Psoas muscle (tissue), 8 donors: ENCODE results near the gene CCT7. TPM values are rescaled to one million over a fixed set of nuclear protein-coding genes. Genes with fewer than 3 reads are reported as not detected.
"Not testable (repeated sequence)": the region's sequence is repeated elsewhere in the genome, so short reads cannot be mapped to it uniquely, and the experiment has no call there.

Experiments used
- ATAC-seq, 4 donors: fragments of 200-7000 bp; cut with Tn5 transposase; one replicate each; pipeline ENCODE4 v1.9.1; 2020; ENCODE audit warnings: moderate library complexity in 3 of 4, mild to moderate bottlenecking in 2 of 4
- DNase-seq, 2 donors: peaks; one replicate each; pipeline ENCODE4 v3.0.0-alpha.2; 2020
- H3K27ac ChIP-seq: fragments of 200-600 bp; one replicate; pipeline ENCODE4 v1.8.0; 2022
- H3K27me3 ChIP-seq, 3 donors: fragments of 200-600 bp in 1 of 3; one replicate each; pipeline versions ENCODE4 v1.6.1 to v1.8.0; 2013 to 2022; ENCODE audit warnings: low read length in 2 of 3, mild to moderate bottlenecking in 2 of 3, moderate library complexity in 1 of 3; ENCODE audit not compliant: insufficient read depth in 3 of 3
- H3K36me3 ChIP-seq, 2 donors: fragments of 200-600 bp in 1 of 2; one replicate each; pipeline versions ENCODE4 v1.6.1 to v1.8.0; 2013 to 2022; ENCODE audit warnings: low read depth in 1 of 2, mild to moderate bottlenecking in 1 of 2, moderate library complexity in 1 of 2; ENCODE audit not compliant: insufficient read depth in 1 of 2
- H3K4me1 ChIP-seq: fragments of 200-600 bp; one replicate; pipeline ENCODE4 v1.8.0; 2022
- H3K4me3 ChIP-seq: fragments of 200-600 bp; one replicate; pipeline ENCODE4 v1.8.0; 2022; ENCODE audit warnings: mild to moderate bottlenecking
- H3K9me3 ChIP-seq: fragments of 200-600 bp; one replicate; pipeline ENCODE4 v1.8.0; 2022
- CTCF ChIP-seq: fragments of 200-600 bp; IDR thresholded peaks from one replicate; pipeline ENCODE4 v1.8.0; 2022; ENCODE audit warnings: antibody characterized with exemption
- WGBS, 3 donors: extraction: QIAGEN DNeasy Blood & Tissue Kit; methylation state at CpG; one replicate each; pipeline versions ENCODE4 v1.1.6 to v1.1.7; 2013; 5-methylcytosine and 5-hydroxymethylcytosine counted together
- intact Hi-C, 2 donors: fragments of 100-400 bp; cut with DNase I; formaldehyde crosslinking; loops; one replicate each; pipeline versions ENCODE4 v1.11.0 to v1.14.2; 2022
- long read RNA-seq, 2 donors: library from polyadenylated mRNA; unstranded; transcript quantifications; one replicate each; pipeline ENCODE4 v2.0.0, GENCODE V29; 2021
- polyA plus RNA-seq, 3 donors: library from polyadenylated mRNA; stranded (reverse); fragments of 200-250 nt; gene quantifications; one replicate each; pipeline ENCODE4 v1.2.3, GENCODE V29; 2013
- total RNA-seq, 4 donors: library from RNA; stranded (reverse); fragmentation: NEBNext Ultra II Directional in 2 of 4; extraction: Animal tissue kit (Norgen Biotek cat#: 25700) in 2 of 4; gene quantifications; one replicate each; pipeline versions ENCODE4 v1.2.1 to v1.2.4, GENCODE V29; 2021 to 2023
- donor health status: healthy with polysubstance abuse.
- donor health status: DM: no; HTN: no; CAD: no; lungs with moderate emphysema.
- donor health status: Bipolar disorder and iron deficiency.
- donor health status: healthy.
- donor health status: DM: yes; HTN: yes; CAD: no.
- donor health status: DM: no; HTN: no; CAD: no.
- donor health status: DM: no; HTN: no; CAD: no.
- donor health status: DM: yes; HTN: yes; CAD: no.

The CCT7 gene
- total RNA-seq = 100 to 1,000 TPM; 249 to 280 (median 268) TPM
- 100 to 1,000 TPM; 255 to 316 (median 288) TPM for polyA plus RNA-seq
- long read RNA-seq, donor 1, transcript CCT7-215 (13 exons, 2,031 nt) = minor isoform, 9 of 234 reads
- long read RNA-seq, donor 1, transcript CCT7-201 (12 exons, 1,916 nt) = major isoform, 202 of 234 reads
- long read RNA-seq, donor 1, partial matches to known transcripts = 17 of 234 reads
- long read RNA-seq, donor 1, other reads (novel, unspliced or antisense) = 5 of 234 reads
- long read RNA-seq, donor 2, transcript CCT7-201 (12 exons, 1,916 nt) = major isoform, 375 of 419 reads
- long read RNA-seq, donor 2, transcript CCT7-215 (13 exons, 2,031 nt) = minor isoform, 15 of 419 reads
- long read RNA-seq, donor 2, partial matches to known transcripts = 18 of 419 reads
- long read RNA-seq, donor 2, other reads (novel, unspliced or antisense) = 8 of 419 reads

- TF ChIP-seq CTCF = no peak
- H3K9me3 ChIP-seq = no peaks in the 10 kb centered on the region
- intact Hi-C loops = loop anchor here in 1 of 2 donors (2.0 kb wide), 1 partner anchor 19 kb away; the partner anchor contains the start of gene SMYD5
- peaks cover 40% of the 10 kb centered on the region for H3K4me1 ChIP-seq
- peaks cover 2 to 27% of the 10 kb centered on the region in 2 donors for H3K36me3 ChIP-seq
- peak within 1 kb of the TSS; percentile 95 for H3K27ac ChIP-seq
- H3K4me3 ChIP-seq = peak within 1 kb of the TSS; percentile 91
- H3K27me3 ChIP-seq = no peaks in the 10 kb centered on the region
- 0% methylated on average over 66 to 69 of the region's 69 CpGs for WGBS, 3 donors
- ATAC-seq (peak; percentile 81 to 89 (median 82)), DNase-seq (peak; percentile 88 to 92)
These were observed at the start of gene CCT7 for GRCh38 chr2:73233932-73234832. TSS of gene CCT7 (plus strand) at chr2:73234308. CDS start at chr2:73234379, 71 bp downstream.

- 93 to 94% (median 93%) methylated on average over 2 of the region's 2 CpGs for WGBS, 3 donors
- H3K4me1 ChIP-seq = no peaks in the 10 kb centered on the region
- ATAC-seq = no peak
- H3K9me3 ChIP-seq = peaks cover 5% of the 10 kb centered on the region
- no peak overlapping the region for H3K4me3 ChIP-seq
- H3K27ac ChIP-seq = no peak overlapping the region
- TF ChIP-seq CTCF = no peak
- no peak for DNase-seq
- H3K36me3 ChIP-seq = no peaks in the 10 kb centered on the region
- intact Hi-C loops = no loop called here
- H3K27me3 ChIP-seq = peaks cover 0 to 9% (median 2%) of the 10 kb centered on the region in 3 donors
These were observed 48.1 kb upstream of the CCT7 start for GRCh38 chr2:73185965-73186364.

- H3K27ac ChIP-seq = no peak overlapping the region
- H3K27me3 ChIP-seq = peaks cover 0 to 9% (median 2%) of the 10 kb centered on the region in 3 donors
- no peak overlapping the region for H3K4me3 ChIP-seq
- TF ChIP-seq CTCF = no peak
- peaks cover 5% of the 10 kb centered on the region for H3K9me3 ChIP-seq
- DNase-seq = no peak
- no peaks in the 10 kb centered on the region for H3K36me3 ChIP-seq
- WGBS, 3 donors = 40 to 48% (median 44%) methylated on average over 2 of the region's 2 CpGs
- intact Hi-C loops = no loop called here
- no peaks in the 10 kb centered on the region for H3K4me1 ChIP-seq
- no peak for ATAC-seq
These were observed 46.6 kb upstream of the CCT7 start for GRCh38 chr2:73187549-73187948.

GRCh38 chr2:73197579-73197978, 36.5 kb upstream of the CCT7 start:
- intact Hi-C loops = no loop called here
- H3K27me3 ChIP-seq = peaks cover 0 to 58% (median 2%) of the 10 kb centered on the region in 3 donors

GRCh38 chr2:73200281-73200680, 33.8 kb upstream of the CCT7 start:
- H3K9me3 ChIP-seq, H3K36me3 ChIP-seq, H3K4me1 ChIP-seq, H3K4me3 ChIP-seq, H3K27ac ChIP-seq, DNase-seq, ATAC-seq, intact Hi-C loops: not testable (repeated sequence)
- H3K27me3 ChIP-seq = peaks cover 0 to 79% (median 19%) of the 10 kb centered on the region in 3 donors
- 78 to 91% (median 82%) methylated on average over 10 of the region's 10 CpGs for WGBS, 3 donors

More at GRCh38 chr2:73197579-73197978, 36.5 kb upstream of the CCT7 start:
- H3K36me3 ChIP-seq = no peaks in the 10 kb centered on the region
- no peak overlapping the region for H3K27ac ChIP-seq
- ATAC-seq (no peak), DNase-seq (no peak)
- H3K9me3 ChIP-seq = no peaks in the 10 kb centered on the region
- TF ChIP-seq CTCF = no peak
- H3K4me3 ChIP-seq = no peak overlapping the region
- peaks cover 3% of the 10 kb centered on the region for H3K4me1 ChIP-seq
